K562 (cell line): Measurements from ENCODE around the gene EDN2. TPM values are rescaled to one million over a fixed set of nuclear protein-coding genes. Genes with fewer than 3 reads are reported as not detected.

Experiments
- ATAC-seq: fragments of 200-7000 bp; cut with Tn5 transposase; 3 replicates; pipeline ENCODE4 v1.9.1; 2020; ENCODE audit warnings: moderate library complexity
- BruUV-seq: library from RNA; stranded (reverse); fragments of 400-500 nt; replicated peaks from 2 replicates; lab custom pipeline; 2021; lab: Mats Ljungman, UMichigan
- CTCF ChIA-PET: fragments of 300-600 bp; formaldehyde crosslinking; extraction: SDS; loops from one replicate; lab custom pipeline; 2021; ENCODE audit warnings: low intra/inter-chr PET ratio; lab: Yijun Ruan, JAX
- POLR2A ChIA-PET: fragments of 300-600, 350-650 bp; sonication (Branson Sonifier 250); formaldehyde crosslinking; extraction: SDS; loops from one replicate; lab custom pipeline; 2021; ENCODE audit warnings: antibody characterized with exemption, inconsistent platforms; lab: Yijun Ruan, JAX
- DNase-seq, 4 experiments: peaks; one replicate each; pipeline versions ENCODE4 v3.0.0 to v3.0.0-alpha.2; 2011 to 2018; ENCODE audit warnings: low spot score in 3 of 4, mixed read lengths in 3 of 4; ENCODE audit errors: extremely low read depth in 1 of 4
- FAIRE-seq: peaks from 2 replicates; lab custom pipeline; 2011; peaks lifted over from hg19 to GRCh38; lab: Jason Lieb, UNC
- H2AFZ ChIP-seq: 2 replicates; pipeline ENCODE4 v1.6.0; 2011; ENCODE audit warnings: low read depth, low read length, control low read depth, inconsistent platforms
- H3K27ac ChIP-seq: fragments of 200-600 bp; 3 replicates; pipeline ENCODE4 v1.8.0; 2011; ENCODE audit warnings: low read depth, mild to moderate bottlenecking, control low read depth, inconsistent platforms, low read length, moderate library complexity, mixed read lengths; ENCODE audit errors: extremely low read depth
- H3K27me3 ChIP-seq, 2 experiments: fragments of 300-600 bp in 1 of 2; 2 replicates in 1 of 2; 3 replicates in 1 of 2; pipeline versions ENCODE4 v1.6.0 to v1.8.0; 2011; ENCODE audit warnings: inconsistent platforms in 2 of 2, low read length in 2 of 2, mild to moderate bottlenecking in 1 of 2, mixed read lengths in 1 of 2, moderate library complexity in 1 of 2; ENCODE audit not compliant: control insufficient read depth in 2 of 2, insufficient read depth in 2 of 2
- H3K36me3 ChIP-seq: fragments of 300-600 bp; 3 replicates; pipeline ENCODE4 v1.8.0; 2011; ENCODE audit warnings: mild to moderate bottlenecking, low read length, inconsistent platforms; ENCODE audit not compliant: control insufficient read depth, insufficient read depth
- H3K4me1 ChIP-seq, 2 experiments: fragments of 200-600 bp in 1 of 2; replicated peaks in 1 of 2; 2 replicates in 1 of 2; 3 replicates in 1 of 2; pipeline versions ENCODE4 v1.5.1 to v1.8.0; 2011; ENCODE audit warnings: inconsistent platforms in 2 of 2, low read length in 2 of 2, mild to moderate bottlenecking in 1 of 2, mixed read lengths in 1 of 2, moderate library complexity in 1 of 2; ENCODE audit not compliant: control insufficient read depth in 2 of 2, insufficient read depth in 2 of 2
- H3K4me2 ChIP-seq: 2 replicates; pipeline ENCODE4 v1.6.1; 2011; ENCODE audit warnings: low read length, control low read depth, inconsistent platforms, mixed read lengths; ENCODE audit not compliant: insufficient read depth
- H3K4me3 ChIP-seq: fragments of 200-600 bp; sonication (generic), shearing (Covaris generic); 2 replicates; pipeline ENCODE4 v1.5.1; 2016; ENCODE audit warnings: control low read depth, inconsistent platforms
- H3K79me2 ChIP-seq: fragments of 200-600 bp; 3 replicates; pipeline ENCODE4 v1.8.0; 2011; ENCODE audit warnings: low read length, inconsistent platforms; ENCODE audit not compliant: control insufficient read depth, insufficient read depth
- H3K9ac ChIP-seq, 2 experiments: 2 replicates each; pipeline versions ENCODE4 v1.6.0 to v1.6.1; 2011; ENCODE audit warnings: low read depth in 2 of 2, low read length in 2 of 2, control low read depth in 1 of 2, inconsistent platforms in 1 of 2, mild to moderate bottlenecking in 1 of 2, mixed read lengths in 1 of 2; ENCODE audit not compliant: insufficient read depth in 1 of 2
- H3K9me1 ChIP-seq: one replicate; pipeline ENCODE4 v1.6.0; 2011; ENCODE audit warnings: inconsistent platforms, mild to moderate bottlenecking, low read length, moderate library complexity; ENCODE audit not compliant: control insufficient read depth, insufficient read depth
- H3K9me3 ChIP-seq: replicated peaks from 2 replicates; pipeline ENCODE4 v1.5.1; 2011; ENCODE audit warnings: low read depth, low read length, inconsistent platforms; ENCODE audit not compliant: control insufficient read depth, insufficient read depth
- H4K20me1 ChIP-seq: replicated peaks from 2 replicates; pipeline ENCODE4 v1.6.1; 2011; ENCODE audit warnings: low read length, inconsistent platforms, mixed read lengths; ENCODE audit not compliant: control insufficient read depth, insufficient read depth
- CREM ChIP-seq: IDR thresholded peaks from 2 replicates; pipeline ENCODE4 v1.6.1; 2014; ENCODE audit warnings: antibody characterized with exemption, low read depth
- E2F3 ChIP-seq: fragments of 250-450 bp; sonication (Bioruptor Pico); IDR thresholded peaks from 2 replicates; pipeline ENCODE4 v1.4.0; 2020; ENCODE audit warnings: mild to moderate bottlenecking
- GATAD2B ChIP-seq: fragments of 450-650 bp; IDR thresholded peaks from 2 replicates; pipeline ENCODE4 v1.6.1; 2017; ENCODE audit warnings: mild to moderate bottlenecking, borderline replicate concordance
- HNRNPK ChIP-seq: fragments of 200-400 bp; formaldehyde crosslinking; IDR thresholded peaks from one replicate; pipeline ENCODE4 v1.6.1; 2018; ENCODE audit warnings: mild to moderate bottlenecking, low read depth, low read length; ENCODE audit not compliant: poor library complexity, severe bottlenecking
- MAZ ChIP-seq, 2 experiments: fragments of 450-650 bp in 1 of 2; sonication (generic) in 1 of 2; formaldehyde crosslinking; IDR thresholded peaks in 1 of 2; conservative IDR thresholded peaks in 1 of 2; 2 replicates each; pipeline versions ENCODE4 v1.4.0 to v1.5.0; 2020; ENCODE audit warnings: mild to moderate bottlenecking in 1 of 2, missing genetic modification reagents in 1 of 2
- PRPF4 ChIP-seq: fragments of 200-400 bp; formaldehyde crosslinking; IDR thresholded peaks from one replicate; pipeline ENCODE4 v1.6.1; 2017; ENCODE audit warnings: low read length, low read depth, mild to moderate bottlenecking; ENCODE audit not compliant: insufficient read depth, poor library complexity, severe bottlenecking
- RFX5 ChIP-seq: IDR thresholded peaks from 2 replicates; pipeline ENCODE4 v1.6.1; 2011; ENCODE audit warnings: low read depth, mild to moderate bottlenecking, improper control_type of control experiment, low read length
- SAFB ChIP-seq: fragments of 200-400 bp; formaldehyde crosslinking; IDR thresholded peaks from 2 replicates; pipeline ENCODE4 v1.6.1; 2017; ENCODE audit warnings: low read depth, low read length, borderline replicate concordance
- SETDB1 ChIP-seq: IDR thresholded peaks from one replicate; pipeline ENCODE4 v1.6.1; 2012; ENCODE audit warnings: low read length, control low read depth, inconsistent platforms
- SMC3 ChIP-seq: conservative IDR thresholded peaks from 2 replicates; pipeline ENCODE4 v1.6.1; 2011; ENCODE audit warnings: low read depth, low read length, improper control_type of control experiment; ENCODE audit not compliant: insufficient read depth
- TFAM ChIP-seq: fragments of 250-450 bp; sonication (Bioruptor Pico); conservative IDR thresholded peaks from 2 replicates; pipeline ENCODE4 v1.5.0; 2021; ENCODE audit warnings: mild to moderate bottlenecking, moderate library complexity
- XRCC3 ChIP-seq: fragments of 450-650 bp; IDR thresholded peaks from 2 replicates; pipeline ENCODE4 v1.6.1; 2017; ENCODE audit warnings: mild to moderate bottlenecking, moderate library complexity
- ZNF232 ChIP-seq: sonication (generic); formaldehyde crosslinking; IDR thresholded peaks from 2 replicates; pipeline ENCODE4 v1.8.0; 2022; ENCODE audit warnings: mild to moderate bottlenecking, missing genetic modification reagents
- ZNF24 ChIP-seq: fragments of 450-650 bp; IDR thresholded peaks from 2 replicates; pipeline ENCODE4 v1.6.1; 2016
- ZNF592 ChIP-seq: fragments of 450-650 bp; IDR thresholded peaks from 2 replicates; pipeline ENCODE4 v1.6.1; 2017; ENCODE audit warnings: antibody characterized with exemption, mild to moderate bottlenecking
- ZSCAN32 ChIP-seq: fragments of 450-650 bp; formaldehyde crosslinking; IDR thresholded peaks from 2 replicates; pipeline ENCODE4 v1.4.0; 2020; ENCODE audit warnings: mild to moderate bottlenecking, moderate library complexity
- WGBS: fragments of 100-300 bp; shearing (Covaris generic); methylation state at CpG from one replicate; pipeline ENCODE4 v1.1.6; 2016; ENCODE audit warnings: low coverage, mixed read lengths; ENCODE audit not compliant: insufficient coverage; ENCODE audit errors: missing lambda C conversion rate; 5-methylcytosine and 5-hydroxymethylcytosine counted together
- in situ Hi-C: fragments of 300-500 bp; cut with MboI; formaldehyde crosslinking; loops from 4 replicates; pipeline ENCODE4 v1.15.0; 2018; ENCODE audit warnings: inconsistent platforms, mixed read lengths
- intact Hi-C: fragments of 100-400 bp; cut with micrococcal nuclease; formaldehyde crosslinking; loops from 2 replicates; pipeline ENCODE4 v1.14.2; 2022
- polyA plus RNA-seq, 8 experiments: library from polyadenylated mRNA; depleted of rRNA in 4 of 8; stranded (reverse) in 5 of 8; unstranded in 3 of 8; fragments of >200 nt; fragmentation: Nextera tagmentation in 2 of 8; fragmentation: Illumina TruSeq in 1 of 8; extraction: Ambion mirVana in 2 of 8; extraction: Trizol in 1 of 8; gene quantifications; 2 replicates each; pipeline versions ENCODE4 v1.2.1 to v1.2.3, GENCODE V29; 2011 to 2014; ENCODE audit warnings: inconsistent platforms in 1 of 8, missing spikeins in 1 of 8
- total RNA-seq, 7 experiments: library from RNA; depleted of rRNA in 6 of 7; stranded (reverse); fragments of >200 nt in 6 of 7; fragmentation: Illumina TruSeq in 2 of 7; extraction: Trizol in 2 of 7; gene quantifications; 2 replicates each; pipeline versions ENCODE4 v1.2.1 to v1.2.3, GENCODE V29; 2011 to 2021; ENCODE audit warnings: low replicate concordance in 1 of 7
- TF ChIP-seq, protein P1 (sequence below): sonication (generic); formaldehyde crosslinking; IDR thresholded peaks from 2 replicates; pipeline ENCODE4 v1.8.0; 2023; ENCODE audit warnings: mild to moderate bottlenecking, missing genetic modification reagents

The EDN2 gene
- total and polyA plus RNA-seq, 9 of the 15 experiments (the other 6 are each of a cell fraction or from before 2014, with no cell fraction given), result not detected

- Histone ChIP-seq H3K4me3 (no peak overlapping the region), H4K20me1 (no peaks in the 10 kb centered on the region; the same call in 1 of the 2 replicates), H3K79me2 (no peaks in the 10 kb centered on the region), H3K4me2 (peak overlapping the region; percentile 25; the same call in 1 of the 2 replicates), H3K27me3 (peaks cover 6 to 28% of the 10 kb centered on the region in 2 experiments; a peak in 4 of 5 replicates), H3K27ac (no peak overlapping the region), H3K9me1 (peaks cover 4% of the 10 kb centered on the region), H3K4me1 (no peaks in the 10 kb centered on the region), H3K9me3 (no peaks in the 10 kb centered on the region; the same call in 1 of the 2 replicates), H3K36me3 (no peaks in the 10 kb centered on the region), H3K9ac (no peak overlapping the region; a peak in 1 of 4 replicates), H2AFZ (no peak overlapping the region)
- no TSS peak for BruUV-seq
- DNase-seq (peak; percentile 47 to 75 (median 68)), ATAC-seq (peak; percentile 81), FAIRE-seq (peak; percentile 59)
- WGBS, result 3% methylated on average over 23 of the region's 23 CpGs
- POLR2A ChIA-PET, result interaction anchor here (0.6 kb wide), 1 partner anchor 93 kb away, joined by 4 read pairs; no protein-coding TSS in a partner anchor
- CTCF ChIA-PET, result interaction anchor here (0.5 to 1.4 kb wide), 4 partner anchors 14 to 262 kb away, joined by 3 to 5 read pairs (median 4); no protein-coding TSS in a partner anchor
- in situ Hi-C loops, result no loop called here
- intact Hi-C loops, result no loop called here
- TF ChIP-seq, protein P1, sequence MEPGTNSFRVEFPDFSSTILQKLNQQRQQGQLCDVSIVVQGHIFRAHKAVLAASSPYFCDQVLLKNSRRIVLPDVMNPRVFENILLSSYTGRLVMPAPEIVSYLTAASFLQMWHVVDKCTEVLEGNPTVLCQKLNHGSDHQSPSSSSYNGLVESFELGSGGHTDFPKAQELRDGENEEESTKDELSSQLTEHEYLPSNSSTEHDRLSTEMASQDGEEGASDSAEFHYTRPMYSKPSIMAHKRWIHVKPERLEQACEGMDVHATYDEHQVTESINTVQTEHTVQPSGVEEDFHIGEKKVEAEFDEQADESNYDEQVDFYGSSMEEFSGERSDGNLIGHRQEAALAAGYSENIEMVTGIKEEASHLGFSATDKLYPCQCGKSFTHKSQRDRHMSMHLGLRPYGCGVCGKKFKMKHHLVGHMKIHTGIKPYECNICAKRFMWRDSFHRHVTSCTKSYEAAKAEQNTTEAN (CRISPR knock-in tag), result peak; percentile 57; the same call in 1 of the 2 replicates
- TF ChIP-seq E2F3 (CRISPR knock-in tag) (no peak), PRPF4 (no peak), ZSCAN32 (CRISPR knock-in tag) (no peak), GATAD2B (no peak), SETDB1 (no peak), XRCC3 (no peak), CREM (0 out of 2 replicates have a peak, but pooled peaks have one; percentile 20), RFX5 (no peak), ZNF232 (CRISPR knock-in tag) (no peak), ZNF592 (no peak), HNRNPK (no peak), SAFB (peak; percentile 29; the same call in 1 of the 2 replicates), MAZ (CRISPR knock-in tag; conservative IDR thresholded peaks at IDR 0.05 in 1 of 2, IDR thresholded peaks at IDR 0.05 in 1 of 2) (peak in 1 of 2 experiments; percentile 42; a peak in 1 of 4 replicates), SMC3 (peak; percentile 57), TFAM (CRISPR knock-in tag) (no peak), ZNF24 (no peak)
These were observed 45.3 kb upstream of the EDN2 start for GRCh38 chr1:41529621-41530395.
